Activated naive CD4-positive, alpha-beta T cell treated with anti-CD3 and anti-CD28 coated beads, Interleukin-2, amount 10 ng/mL, durations not matched to agents 7 days and 5 days (primary cell): ENCODE data around the gene PON2.

ENCODE experiments used
- CTCF ChIA-PET: fragments of 350-600 bp; sonication (Branson Sonifier 250); formaldehyde crosslinking; loops from one replicate; lab custom pipeline; 2021; ENCODE audit warnings: antibody characterized with exemption; lab: Charles Lee
- DNase-seq: peaks from one replicate; pipeline ENCODE4 v3.0.0-alpha.2; 2020
- H3K27ac Mint-ChIP-seq: one replicate; pipeline ENCODE4 v1.8.0; 2021; ENCODE audit warnings: mild to moderate bottlenecking, moderate library complexity, mixed read lengths
- H3K27me3 Mint-ChIP-seq: one replicate; pipeline ENCODE4 v1.8.0; 2021; ENCODE audit warnings: mild to moderate bottlenecking, mixed read lengths
- H3K36me3 Mint-ChIP-seq: one replicate; pipeline ENCODE4 v1.8.0; 2021; ENCODE audit warnings: mixed read lengths
- H3K4me1 Mint-ChIP-seq: one replicate; pipeline ENCODE4 v1.8.0; 2021; ENCODE audit warnings: mixed read lengths
- H3K4me3 Mint-ChIP-seq: one replicate; pipeline ENCODE4 v1.8.0; 2021; ENCODE audit warnings: mild to moderate bottlenecking, moderate library complexity, mixed read lengths
- H3K9me3 Mint-ChIP-seq: one replicate; pipeline ENCODE4 v1.8.0; 2021; ENCODE audit warnings: mixed read lengths

The PON2 gene

DNA sequence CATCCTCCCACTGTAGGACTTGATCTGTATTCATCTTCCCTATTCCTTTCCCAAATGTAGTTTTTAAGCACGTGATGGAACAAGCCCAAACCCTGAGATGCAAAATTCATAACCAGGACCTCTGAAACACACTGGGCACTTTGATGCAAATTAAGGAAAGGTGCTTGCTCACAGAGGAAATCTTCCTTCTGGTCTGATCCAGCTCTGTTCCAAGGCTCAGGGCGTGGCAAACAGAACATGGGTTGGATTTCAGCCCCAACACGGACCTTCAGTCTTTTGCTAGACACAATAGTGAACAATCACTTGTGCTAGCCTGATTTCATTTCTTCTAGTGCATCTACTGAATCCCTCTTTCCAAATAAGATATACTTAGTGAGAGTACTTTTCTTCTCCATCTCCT is 66.6 kb downstream of the PON2 start:
- CTCF ChIA-PET = interaction anchor here (1.2 kb wide), 1 partner anchor 38 kb away, joined by 3 read pairs; no protein-coding TSS in a partner anchor
- Mint-ChIP-seq H3K9me3 (no peaks in the 10 kb centered on the region), H3K27me3 (no peaks in the 10 kb centered on the region)

DNA sequence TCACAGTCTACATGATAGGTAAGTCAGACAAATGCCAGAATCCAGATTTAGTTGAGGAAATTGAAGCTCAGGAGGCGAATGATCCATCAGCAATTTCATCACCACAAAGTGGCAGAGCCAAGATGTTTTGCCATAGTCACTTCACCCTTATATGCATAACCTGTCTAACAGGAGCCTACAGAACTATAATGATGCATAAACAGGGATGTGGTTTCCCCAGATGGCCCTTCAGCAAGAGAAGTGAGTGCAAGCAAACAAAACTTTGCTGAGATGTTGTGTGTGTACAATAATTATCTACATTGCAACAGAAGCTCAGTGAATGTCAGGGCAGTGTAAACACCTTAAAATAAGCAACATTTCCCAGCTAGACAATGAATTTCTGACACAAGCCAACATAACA is 67.2 kb downstream of the PON2 start:
- CTCF ChIA-PET = interaction anchor here (1.2 kb wide), 1 partner anchor 39 kb away, joined by 3 read pairs; no protein-coding TSS in a partner anchor
- Mint-ChIP-seq H3K27ac (no peak overlapping the region), H3K27me3 (no peaks in the 10 kb centered on the region), H3K4me1 (no peaks in the 10 kb centered on the region), H3K36me3 (no peaks in the 10 kb centered on the region), H3K4me3 (no peak overlapping the region), H3K9me3 (no peaks in the 10 kb centered on the region)
- DNase-seq = no peak

More for the DNA sequence above, 66.6 kb downstream of the PON2 start:
- Mint-ChIP-seq H3K36me3 (no peaks in the 10 kb centered on the region), H3K4me1 (no peaks in the 10 kb centered on the region), H3K27ac (no peak overlapping the region), H3K4me3 (no peak overlapping the region)
- DNase-seq = no peak

- Mint-ChIP-seq H3K4me3 (no peak overlapping the region), H3K27ac (no peak overlapping the region), H3K4me1 (no peaks in the 10 kb centered on the region), H3K9me3 (no peaks in the 10 kb centered on the region), H3K27me3 (no peaks in the 10 kb centered on the region), H3K36me3 (no peaks in the 10 kb centered on the region)
- CTCF ChIA-PET = no interaction called here
- DNase-seq = no peak
Observed at GRCh38 chr7:95365151-95365550, 69.7 kb downstream of the PON2 start.

- H3K27me3 Mint-ChIP-seq = no peaks in the 10 kb centered on the region
- no peak overlapping the region for H3K4me3 Mint-ChIP-seq
- H3K27ac Mint-ChIP-seq = no peak overlapping the region
- H3K36me3 Mint-ChIP-seq = no peaks in the 10 kb centered on the region
- no peak for DNase-seq
- CTCF ChIA-PET = no interaction called here
- no peaks in the 10 kb centered on the region for H3K4me1 Mint-ChIP-seq
- H3K9me3 Mint-ChIP-seq = no peaks in the 10 kb centered on the region
Observed at GRCh38 chr7:95357623-95358022, 77.2 kb downstream of the PON2 start.
